HEK293T (cell line): Measurements from ENCODE around the gene GAREM1.

ENCODE experiments used
- CTCF ChIA-PET: fragments of 350-600 bp; formaldehyde crosslinking; extraction: SDS; loops from one replicate; lab custom pipeline; 2021; ENCODE audit warnings: antibody characterized with exemption, inconsistent platforms; lab: Yijun Ruan, JAX
- POLR2A ChIA-PET: fragments of 350-600 bp; formaldehyde crosslinking; extraction: SDS; loops from one replicate; lab custom pipeline; 2020; ENCODE audit warnings: antibody characterized with exemption, inconsistent platforms; lab: Yijun Ruan, JAX
- DNase-seq: peaks from one replicate; pipeline ENCODE4 v3.0.0; 2012; ENCODE audit warnings: mixed read lengths; ENCODE audit errors: extremely low spot score
- ARNT ChIP-seq: fragments of 450-650 bp; IDR thresholded peaks from 2 replicates; pipeline ENCODE4 v1.6.1; 2017; ENCODE audit warnings: mild to moderate bottlenecking
- BHLHE40 ChIP-seq: fragments of 450-650 bp; IDR thresholded peaks from 2 replicates; pipeline ENCODE4 v1.6.1; 2016; ENCODE audit warnings: mild to moderate bottlenecking, moderate library complexity, borderline replicate concordance
- CTBP1 ChIP-seq: fragments of 450-650 bp; IDR thresholded peaks from 2 replicates; pipeline ENCODE4 v1.6.1; 2016; ENCODE audit warnings: borderline replicate concordance
- ELF4 ChIP-seq: fragments of 450-650 bp; IDR thresholded peaks from 2 replicates; pipeline ENCODE4 v1.6.1; 2017; ENCODE audit warnings: antibody characterized with exemption
- FOXA1 ChIP-seq: fragments of 450-650 bp; IDR thresholded peaks from 2 replicates; pipeline ENCODE4 v1.6.1; 2016; ENCODE audit warnings: mild to moderate bottlenecking
- FOXK2 ChIP-seq: fragments of 450-650 bp; IDR thresholded peaks from 2 replicates; pipeline ENCODE4 v1.6.1; 2016; ENCODE audit warnings: mild to moderate bottlenecking
- FOXM1 ChIP-seq: fragments of 450-650 bp; IDR thresholded peaks from 2 replicates; pipeline ENCODE4 v1.6.1; 2017; ENCODE audit warnings: mild to moderate bottlenecking, borderline replicate concordance
- HDGF ChIP-seq: fragments of 450-650 bp; IDR thresholded peaks from 2 replicates; pipeline ENCODE4 v1.6.1; 2017; ENCODE audit warnings: antibody characterized with exemption, borderline replicate concordance
- L3MBTL2 ChIP-seq: fragments of 450-650 bp; conservative IDR thresholded peaks from 2 replicates; pipeline ENCODE4 v1.6.1; 2016; ENCODE audit warnings: mild to moderate bottlenecking
- LEF1 ChIP-seq: fragments of 450-650 bp; IDR thresholded peaks from 2 replicates; pipeline ENCODE4 v1.6.1; 2017; ENCODE audit warnings: mild to moderate bottlenecking, borderline replicate concordance
- NFRKB ChIP-seq: fragments of 450-650 bp; IDR thresholded peaks from 2 replicates; pipeline ENCODE4 v1.6.1; 2016; ENCODE audit warnings: mild to moderate bottlenecking, moderate library complexity
- SP1 ChIP-seq: fragments of 450-650 bp; IDR thresholded peaks from 2 replicates; pipeline ENCODE4 v1.6.1; 2017
- SUZ12 ChIP-seq: fragments of 450-650 bp; IDR thresholded peaks from 2 replicates; pipeline ENCODE4 v1.6.1; 2016; ENCODE audit warnings: mild to moderate bottlenecking
- TARDBP ChIP-seq: fragments of 450-650 bp; IDR thresholded peaks from 2 replicates; pipeline ENCODE4 v1.6.1; 2016
- ZNF384 ChIP-seq: fragments of 450-650 bp; IDR thresholded peaks from 2 replicates; pipeline ENCODE4 v1.6.1; 2016
- TF ChIP-seq, protein P1 (sequence below): fragments of 450-650 bp; IDR thresholded peaks from 2 replicates; pipeline ENCODE4 v1.6.1; 2016

The GAREM1 gene

DNA sequence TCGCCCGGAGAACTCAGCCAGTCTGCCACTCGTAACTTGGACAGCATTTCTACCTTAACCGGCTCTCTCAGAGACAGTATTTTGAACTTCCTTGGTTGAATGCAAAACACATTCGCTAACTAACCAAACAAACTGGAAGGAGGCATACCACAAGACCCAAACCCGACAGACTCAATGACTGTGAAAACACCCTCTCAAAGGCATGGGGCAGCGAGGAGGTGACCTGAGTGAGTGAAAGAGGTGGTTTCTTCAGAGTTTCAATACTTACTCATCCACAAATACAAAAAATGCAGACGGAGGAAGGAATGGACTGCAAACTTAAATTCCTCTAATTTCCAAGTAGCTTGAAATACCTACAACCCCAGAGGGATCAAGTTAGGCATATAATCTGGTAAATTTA is 132.9 kb downstream of the GAREM1 start:
- CTCF ChIA-PET: interaction anchor here (1.1 kb wide), 1 partner anchor 180 kb away, joined by 3 read pairs; no protein-coding TSS in a partner anchor
- TF ChIP-seq FOXA1 (no peak), SP1 (no peak), SUZ12 (no peak), FOXK2 (no peak), BHLHE40 (no peak), FOXM1 (no peak), TARDBP (no peak), ARNT (no peak), LEF1 (no peak), L3MBTL2 (no peak), NFRKB (no peak), CTBP1 (no peak)
- DNase-seq: no peak
- POLR2A ChIA-PET: interaction anchor here (1.0 to 1.2 kb wide), 2 partner anchors 12 to 319 kb away, joined by 3 read pairs; no protein-coding TSS in a partner anchor

DNA sequence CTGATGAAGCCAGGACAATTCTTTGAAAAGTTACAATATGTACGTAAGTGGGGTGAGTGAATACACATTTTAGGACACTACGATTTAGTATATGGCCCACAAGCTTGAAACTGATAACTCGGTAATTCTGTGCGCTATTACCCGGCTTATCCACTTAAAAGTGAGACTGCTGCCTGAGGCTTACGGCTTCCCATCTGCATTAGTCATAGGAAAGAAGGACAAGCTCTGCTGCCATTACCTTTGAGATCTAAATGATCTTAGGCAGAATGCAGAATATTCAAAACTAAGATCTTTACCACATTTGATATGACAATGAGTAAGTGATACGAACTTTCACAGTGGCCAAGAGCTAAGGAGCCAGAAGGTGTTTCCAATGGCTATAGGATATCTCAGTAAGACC is 133.3 kb downstream of the GAREM1 start:
- no peak for TF ChIP-seq ELF4
- TF ChIP-seq FOXA1: no peak
- TF ChIP-seq BHLHE40: no peak
- TF ChIP-seq TARDBP: no peak
- no peak for TF ChIP-seq FOXM1
- TF ChIP-seq NFRKB: no peak
- no peak for TF ChIP-seq SP1
- no peak for TF ChIP-seq HDGF
- no peak for TF ChIP-seq ZNF384
- no peak for TF ChIP-seq L3MBTL2
- TF ChIP-seq, protein P1, sequence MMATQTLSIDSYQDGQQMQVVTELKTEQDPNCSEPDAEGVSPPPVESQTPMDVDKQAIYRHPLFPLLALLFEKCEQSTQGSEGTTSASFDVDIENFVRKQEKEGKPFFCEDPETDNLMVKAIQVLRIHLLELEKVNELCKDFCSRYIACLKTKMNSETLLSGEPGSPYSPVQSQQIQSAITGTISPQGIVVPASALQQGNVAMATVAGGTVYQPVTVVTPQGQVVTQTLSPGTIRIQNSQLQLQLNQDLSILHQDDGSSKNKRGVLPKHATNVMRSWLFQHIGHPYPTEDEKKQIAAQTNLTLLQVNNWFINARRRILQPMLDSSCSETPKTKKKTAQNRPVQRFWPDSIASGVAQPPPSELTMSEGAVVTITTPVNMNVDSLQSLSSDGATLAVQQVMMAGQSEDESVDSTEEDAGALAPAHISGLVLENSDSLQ: no peak
- TF ChIP-seq CTBP1: no peak
- TF ChIP-seq FOXK2: no peak
- no peak for TF ChIP-seq LEF1
- TF ChIP-seq SUZ12: no peak
- TF ChIP-seq ARNT: no peak
- DNase-seq: no peak
- ChIA-PET POLR2A (interaction anchor here (1.0 to 1.2 kb wide), 2 partner anchors 12 to 318 kb away, joined by 3 read pairs; no protein-coding TSS in a partner anchor), CTCF (interaction anchor here (1.1 kb wide), 1 partner anchor 179 kb away, joined by 3 read pairs; no protein-coding TSS in a partner anchor)

DNA sequence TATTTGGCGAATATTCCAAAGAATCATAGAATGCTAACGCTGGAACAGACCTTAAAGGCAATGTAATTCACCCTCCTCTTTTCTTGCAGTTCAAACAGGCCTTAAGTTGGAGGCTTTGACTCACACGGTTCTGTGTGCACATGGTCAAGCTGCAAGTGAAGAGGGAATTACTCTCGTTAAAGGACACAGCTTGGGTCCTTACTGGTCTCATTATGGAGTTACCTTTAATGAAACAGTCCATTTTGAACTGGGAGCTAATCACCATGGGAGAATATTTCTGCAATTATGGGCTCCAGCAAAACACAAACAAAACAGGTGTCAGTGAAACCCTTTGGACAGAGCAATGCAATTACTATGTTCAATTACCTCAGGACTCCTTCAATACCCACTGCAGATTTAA is 135.5 kb downstream of the GAREM1 start:
- CTCF ChIA-PET: interaction anchor here (0.8 to 1.4 kb wide), 2 partner anchors 40 to 135 kb away, joined by 3 to 4 read pairs; partner anchors contain the start of gene GAREM1
- TF ChIP-seq BHLHE40: no peak
- TF ChIP-seq TARDBP: no peak
- TF ChIP-seq CTBP1: no peak
- no peak for TF ChIP-seq NFRKB
- no peak for TF ChIP-seq LEF1
- TF ChIP-seq SP1: no peak
- no peak for TF ChIP-seq L3MBTL2
- TF ChIP-seq SUZ12: no peak
- no peak for TF ChIP-seq HDGF
- no peak for TF ChIP-seq FOXM1
- no peak for TF ChIP-seq FOXA1
- no peak for TF ChIP-seq ELF4
- no peak for TF ChIP-seq ZNF384
- TF ChIP-seq, protein P1: no peak
- TF ChIP-seq FOXK2: no peak
- no peak for TF ChIP-seq ARNT
- POLR2A ChIA-PET: interaction anchor here (2.6 kb wide), 1 partner anchor 135 kb away, joined by 13 read pairs; the partner anchor contains the start of gene GAREM1
- DNase-seq: no peak

DNA sequence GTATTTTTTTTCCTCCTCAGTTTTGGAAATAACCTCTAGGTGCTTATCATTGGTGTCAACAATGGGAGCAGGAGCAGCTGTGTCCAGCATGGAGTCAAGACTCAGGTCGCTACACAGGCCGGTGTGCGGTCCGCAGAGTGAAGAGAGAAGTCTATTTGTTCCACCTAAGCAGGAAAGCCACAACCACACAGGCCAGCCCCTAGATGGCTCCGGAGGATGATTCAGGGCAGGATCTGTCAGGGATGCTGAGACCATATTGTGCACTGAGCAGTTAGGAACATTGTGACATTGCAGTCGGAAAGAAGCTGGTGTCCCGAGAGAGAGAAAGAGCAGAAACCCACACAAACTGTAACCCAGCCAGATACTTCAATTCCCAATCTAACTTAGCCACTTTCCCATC is 136.9 kb downstream of the GAREM1 start:
- DNase-seq: no peak
- CTCF ChIA-PET: interaction anchor here (0.7 to 1.3 kb wide), 2 partner anchors 10 to 218 kb away, joined by 3 to 4 read pairs; no protein-coding TSS in a partner anchor
- no peak for TF ChIP-seq FOXK2
- no peak for TF ChIP-seq SP1
- TF ChIP-seq CTBP1: no peak
- TF ChIP-seq ZNF384: no peak
- TF ChIP-seq LEF1: no peak
- no peak for TF ChIP-seq NFRKB
- no peak for TF ChIP-seq HDGF
- POLR2A ChIA-PET: interaction anchor here (1.0 to 2.6 kb wide), 2 partner anchors 135 to 137 kb away, joined by 3 to 13 read pairs; partner anchors contain the start of gene GAREM1

DNA sequence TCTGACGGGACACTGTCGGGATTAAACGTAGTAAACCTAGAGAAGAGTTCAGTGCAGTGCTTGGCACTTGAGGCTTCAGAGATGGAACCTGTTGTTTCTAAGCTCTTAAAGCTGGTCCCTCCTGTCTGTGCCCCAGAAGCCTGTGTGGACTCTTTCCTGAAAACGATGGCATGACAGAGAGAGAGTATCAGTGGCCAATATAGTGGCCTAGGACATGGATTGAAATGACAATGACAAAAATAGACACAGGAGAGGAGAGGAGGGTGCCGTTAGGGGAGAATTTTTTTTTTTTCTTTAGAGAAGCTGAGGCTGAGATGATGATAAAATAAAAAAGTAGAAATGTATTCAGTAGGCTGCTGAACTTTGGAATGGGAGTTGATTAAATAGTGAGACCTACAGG is 138.0 kb downstream of the GAREM1 start:
- POLR2A ChIA-PET: no interaction called here
- TF ChIP-seq ARNT (no peak), CTBP1 (no peak), LEF1 (no peak), L3MBTL2 (no peak), BHLHE40 (no peak), FOXM1 (no peak), FOXK2 (no peak)
- DNase-seq: no peak
- CTCF ChIA-PET: no interaction called here

DNA sequence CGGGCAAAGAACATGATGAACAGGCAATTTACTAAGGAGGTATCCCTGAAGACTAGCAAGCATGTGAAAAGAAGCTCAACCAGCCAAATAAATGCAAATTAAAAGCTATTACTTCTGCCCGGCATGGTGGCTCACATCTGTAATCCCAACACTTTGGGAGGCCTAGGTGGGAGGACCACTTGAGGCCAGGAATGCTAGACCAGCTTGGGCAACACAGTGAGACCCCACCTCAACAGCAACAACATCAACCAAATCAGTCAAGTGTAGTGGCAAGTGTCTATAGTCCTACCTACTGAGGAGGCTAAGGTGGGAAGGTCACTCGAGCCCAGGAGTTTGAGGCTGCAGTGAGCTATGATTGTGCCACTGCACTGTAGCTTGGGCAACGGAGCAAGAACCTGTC is 141.7 kb downstream of the GAREM1 start:
- TF ChIP-seq ELF4: no peak
- no peak for TF ChIP-seq FOXM1
- TF ChIP-seq NFRKB: no peak
- no peak for TF ChIP-seq ZNF384
- TF ChIP-seq L3MBTL2: no peak
- ChIA-PET CTCF (interaction anchor here (0.6 kb wide), 1 partner anchor 541 kb away, joined by 3 read pairs; no protein-coding TSS in a partner anchor), POLR2A (no interaction called here)
- DNase-seq: no peak
